ENCODE data around the gene PRKCQ.

PRKCQ gene

GRCh38 chr10:6607182-6607581 lies 27.1 kb upstream of the PRKCQ start:
- DNase-seq (ENCODE audit: low read depth, low spot score): no peak
- no peak for TF ChIP-seq CTCF (IDR thresholded peaks at IDR 0.05; ENCODE audit: low read depth, low read length)
- in situ Hi-C loops (cut with HindIII; ENCODE audit: low sequenced_read_pairs): no loop called here
- no peak overlapping the region for H3K4me3 ChIP-seq (ENCODE audit: low read depth, low read length)

- in situ Hi-C loops (cut with HindIII; ENCODE audit: low sequenced_read_pairs): no loop called here
- no peak for DNase-seq (ENCODE audit: low read depth, low spot score)
- no peak for TF ChIP-seq CTCF (IDR thresholded peaks at IDR 0.05; ENCODE audit: low read depth, low read length)
- no peak overlapping the region for H3K4me3 ChIP-seq (ENCODE audit: low read depth, low read length)
Observed at GRCh38 chr10:6603142-6604125, 23.4 kb upstream of the PRKCQ start.

GRCh38 chr10:6602700-6603084 lies 22.6 kb upstream of the PRKCQ start:
- no peak for DNase-seq (ENCODE audit: low read depth, low spot score)
- in situ Hi-C loops (cut with HindIII; ENCODE audit: low sequenced_read_pairs): no loop called here
- no peak overlapping the region for H3K4me3 ChIP-seq (ENCODE audit: low read depth, low read length)
- no peak for TF ChIP-seq CTCF (IDR thresholded peaks at IDR 0.05; ENCODE audit: low read depth, low read length)

- no peak overlapping the region for H3K4me3 ChIP-seq (ENCODE audit: low read depth, low read length)
- no peak for TF ChIP-seq CTCF (IDR thresholded peaks at IDR 0.05; ENCODE audit: low read depth, low read length)
- in situ Hi-C loops (cut with HindIII; ENCODE audit: low sequenced_read_pairs): no loop called here
- no peak for DNase-seq (ENCODE audit: low read depth, low spot score)
Observed at GRCh38 chr10:6602026-6602699, 22.1 kb upstream of the PRKCQ start.

- in situ Hi-C loops (cut with HindIII; ENCODE audit: low sequenced_read_pairs): no loop called here
- H3K4me3 ChIP-seq (ENCODE audit: low read depth, low read length): no peak overlapping the region
- DNase-seq (ENCODE audit: low read depth, low spot score): no peak
- no peak for TF ChIP-seq CTCF (IDR thresholded peaks at IDR 0.05; ENCODE audit: low read depth, low read length)
Observed at GRCh38 chr10:6601246-6601805, 21.2 kb upstream of the PRKCQ start.

GRCh38 chr10:6600224-6600987 lies 20.3 kb upstream of the PRKCQ start:
- DNase-seq (ENCODE audit: low read depth, low spot score): no peak
- no peak overlapping the region for H3K4me3 ChIP-seq (ENCODE audit: low read depth, low read length)

More at GRCh38 chr10:6600224-6600987, 20.3 kb upstream of the PRKCQ start:
- no peak for TF ChIP-seq CTCF (IDR thresholded peaks at IDR 0.05; ENCODE audit: low read depth, low read length)
- in situ Hi-C loops (cut with HindIII; ENCODE audit: low sequenced_read_pairs): no loop called here
